22Rv1 (cell line): ENCODE results near the gene SPIB.

Experiments used
- ZFX ChIP-seq: fragments of 450-650 bp; IDR thresholded peaks from 2 replicates; pipeline ENCODE4 v1.6.1; 2017; ENCODE audit warnings: antibody characterized with exemption, borderline replicate concordance
- TF ChIP-seq, protein P1 (sequence below): fragments of 450-650 bp; IDR thresholded peaks from 2 replicates; pipeline ENCODE4 v1.5.1; 2017; ENCODE audit warnings: mild to moderate bottlenecking

DNA sequence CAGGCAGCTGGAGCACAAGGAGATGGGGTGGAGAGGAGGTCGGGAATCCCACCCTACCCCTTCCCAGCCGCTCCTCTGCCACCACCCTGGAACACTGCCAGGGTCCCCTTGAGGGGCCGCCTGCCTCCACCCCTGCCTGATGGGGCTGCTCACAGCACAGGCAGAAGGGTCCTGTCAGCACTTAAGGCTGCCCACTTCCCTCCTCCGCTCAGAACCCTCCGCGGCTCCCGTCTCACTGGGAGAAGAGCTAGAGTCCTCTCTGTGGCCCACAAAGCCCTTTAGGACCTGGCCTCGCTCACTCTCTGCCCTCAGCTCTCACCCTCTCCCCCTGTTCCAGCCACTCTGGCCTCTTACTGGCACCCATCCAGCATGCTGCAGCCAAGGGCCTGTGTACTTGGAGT lies 38.0 kb upstream of the SPIB start:
- TF ChIP-seq, protein P1, sequence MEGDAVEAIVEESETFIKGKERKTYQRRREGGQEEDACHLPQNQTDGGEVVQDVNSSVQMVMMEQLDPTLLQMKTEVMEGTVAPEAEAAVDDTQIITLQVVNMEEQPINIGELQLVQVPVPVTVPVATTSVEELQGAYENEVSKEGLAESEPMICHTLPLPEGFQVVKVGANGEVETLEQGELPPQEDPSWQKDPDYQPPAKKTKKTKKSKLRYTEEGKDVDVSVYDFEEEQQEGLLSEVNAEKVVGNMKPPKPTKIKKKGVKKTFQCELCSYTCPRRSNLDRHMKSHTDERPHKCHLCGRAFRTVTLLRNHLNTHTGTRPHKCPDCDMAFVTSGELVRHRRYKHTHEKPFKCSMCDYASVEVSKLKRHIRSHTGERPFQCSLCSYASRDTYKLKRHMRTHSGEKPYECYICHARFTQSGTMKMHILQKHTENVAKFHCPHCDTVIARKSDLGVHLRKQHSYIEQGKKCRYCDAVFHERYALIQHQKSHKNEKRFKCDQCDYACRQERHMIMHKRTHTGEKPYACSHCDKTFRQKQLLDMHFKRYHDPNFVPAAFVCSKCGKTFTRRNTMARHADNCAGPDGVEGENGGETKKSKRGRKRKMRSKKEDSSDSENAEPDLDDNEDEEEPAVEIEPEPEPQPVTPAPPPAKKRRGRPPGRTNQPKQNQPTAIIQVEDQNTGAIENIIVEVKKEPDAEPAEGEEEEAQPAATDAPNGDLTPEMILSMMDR, result no peak
- no peak for TF ChIP-seq ZFX
